Measurements from ENCODE around the gene ADGRG2.

The ADGRG2 gene

DNA sequence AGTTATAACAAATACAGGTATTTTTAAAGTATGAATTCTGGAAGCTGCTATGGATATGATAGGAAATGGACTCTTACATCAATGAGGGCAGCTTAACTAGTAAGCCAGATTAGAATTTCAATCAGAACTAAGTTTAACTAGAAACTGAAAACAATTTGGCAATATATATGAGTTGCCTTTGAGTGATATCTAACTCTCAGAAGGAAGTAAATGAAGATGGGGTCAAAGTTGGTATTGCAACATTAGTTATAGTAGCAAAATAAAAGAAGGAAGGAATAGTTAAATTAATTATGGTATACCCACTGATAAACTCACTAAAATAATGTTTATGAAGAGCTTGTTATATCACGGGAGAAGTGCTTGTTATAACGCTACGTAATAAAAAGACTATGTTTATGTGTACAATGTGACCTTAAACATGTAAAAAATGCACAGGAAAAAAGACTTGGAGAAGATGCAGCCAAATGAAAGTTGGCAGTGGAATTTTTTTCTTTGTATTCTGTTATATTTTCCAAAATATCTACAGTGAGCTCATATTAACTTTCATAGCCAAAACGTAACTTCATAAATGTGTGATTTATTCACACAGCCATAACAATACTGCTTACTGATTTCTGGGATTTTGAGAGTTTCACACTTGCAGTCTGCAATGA lies 172.9 kb downstream of the ADGRG2 start:
- no peak overlapping the region for H3K4me2 ChIP-seq (ENCODE audit: low read length)
- no peak for DNase-seq
- H4K8ac ChIP-seq (ENCODE audit: low read depth, low read length): no peak overlapping the region
- H3K36me3 ChIP-seq (ENCODE audit: control insufficient read depth, insufficient read depth, low read length): no peaks in the 10 kb centered on the region
- no peak overlapping the region for H3K56ac ChIP-seq (ENCODE audit: low read length)
- H3K79me2 ChIP-seq (ENCODE audit: control insufficient read depth, insufficient read depth, low read length): no peaks in the 10 kb centered on the region
- H3K4me3 ChIP-seq (ENCODE audit: low read length): no peak overlapping the region
- no peak overlapping the region for H3K4ac ChIP-seq (ENCODE audit: low read depth, low read length)
- H2AK5ac ChIP-seq (ENCODE audit: low read length): no peak overlapping the region
- H2BK15ac ChIP-seq (replicated peaks; ENCODE audit: low read depth): no peak overlapping the region
- H2BK5ac ChIP-seq (ENCODE audit: low read length): no peak overlapping the region
- H3K27ac ChIP-seq (ENCODE audit: low read depth, low read length): no peak overlapping the region
- no peak overlapping the region for H3K18ac ChIP-seq (ENCODE audit: low read length)
- no peaks in the 10 kb centered on the region for H3K4me1 ChIP-seq (ENCODE audit: control insufficient read depth, low read depth, low read length)
- H3K79me1 ChIP-seq (ENCODE audit: low read length): no peaks in the 10 kb centered on the region
- no peak overlapping the region for H3K9ac ChIP-seq (ENCODE audit: low read length)
- H4K5ac ChIP-seq (ENCODE audit: low read length): no peak overlapping the region
- no peak overlapping the region for H2BK120ac ChIP-seq (ENCODE audit: low read depth, low read length)
- H3K23ac ChIP-seq (ENCODE audit: low read length): no peak overlapping the region
- no peaks in the 10 kb centered on the region for H3K27me3 ChIP-seq (ENCODE audit: insufficient read depth, low read length, poor library complexity)
- WGBS (ENCODE audit: extremely low coverage, insufficient coverage, low lambda C conversion rate): no CpG with 5 or more reads among the region's 4 CpGs

DNA sequence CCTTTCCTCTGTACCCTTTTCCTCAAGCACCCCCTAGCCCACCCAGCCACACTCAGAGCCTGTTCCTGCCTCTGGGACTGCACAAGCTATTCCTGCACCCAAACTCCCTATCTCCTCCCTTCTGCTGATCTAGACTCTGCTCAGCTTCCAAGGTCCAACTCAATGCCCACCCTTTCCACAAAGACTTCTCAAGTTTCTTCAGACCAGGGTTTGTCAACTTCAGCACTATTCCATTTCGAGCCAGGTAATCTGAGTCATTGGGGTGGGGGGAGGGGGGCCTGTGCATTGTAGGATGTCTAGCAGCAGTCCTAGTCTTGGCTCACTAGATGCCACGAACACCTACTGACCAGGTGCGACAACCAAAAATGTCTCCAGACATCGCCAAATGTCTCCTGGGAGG lies 175.7 kb downstream of the ADGRG2 start:
- H2AK5ac ChIP-seq (ENCODE audit: low read length): no peak overlapping the region
- H3K36me3 ChIP-seq (ENCODE audit: control insufficient read depth, insufficient read depth, low read length): no peaks in the 10 kb centered on the region
- H3K79me1 ChIP-seq (ENCODE audit: low read length): no peaks in the 10 kb centered on the region
- H3K4me1 ChIP-seq (ENCODE audit: control insufficient read depth, low read depth, low read length): no peaks in the 10 kb centered on the region
- no peak overlapping the region for H3K56ac ChIP-seq (ENCODE audit: low read length)
- H3K27me3 ChIP-seq (ENCODE audit: insufficient read depth, low read length, poor library complexity): no peaks in the 10 kb centered on the region
- H3K18ac ChIP-seq (ENCODE audit: low read length): no peak overlapping the region
- no peak overlapping the region for H3K4me3 ChIP-seq (ENCODE audit: low read length)
- no peak overlapping the region for H2BK120ac ChIP-seq (ENCODE audit: low read depth, low read length)
- WGBS (ENCODE audit: extremely low coverage, insufficient coverage, low lambda C conversion rate): no CpG with 5 or more reads among the region's 4 CpGs
- no peak for DNase-seq
- H2BK5ac ChIP-seq (ENCODE audit: low read length): no peak overlapping the region
- H3K79me2 ChIP-seq (ENCODE audit: control insufficient read depth, insufficient read depth, low read length): no peaks in the 10 kb centered on the region
- H3K9ac ChIP-seq (ENCODE audit: low read length): no peak overlapping the region
- H3K23ac ChIP-seq (ENCODE audit: low read length): no peak overlapping the region
- H4K8ac ChIP-seq (ENCODE audit: low read depth, low read length): no peak overlapping the region
- H3K27ac ChIP-seq (ENCODE audit: low read depth, low read length): no peak overlapping the region
- H3K4me2 ChIP-seq (ENCODE audit: low read length): no peak overlapping the region
- no peak overlapping the region for H4K5ac ChIP-seq (ENCODE audit: low read length)
- H2BK15ac ChIP-seq (replicated peaks; ENCODE audit: low read depth): no peak overlapping the region
- no peak overlapping the region for H3K4ac ChIP-seq (ENCODE audit: low read depth, low read length)

DNA sequence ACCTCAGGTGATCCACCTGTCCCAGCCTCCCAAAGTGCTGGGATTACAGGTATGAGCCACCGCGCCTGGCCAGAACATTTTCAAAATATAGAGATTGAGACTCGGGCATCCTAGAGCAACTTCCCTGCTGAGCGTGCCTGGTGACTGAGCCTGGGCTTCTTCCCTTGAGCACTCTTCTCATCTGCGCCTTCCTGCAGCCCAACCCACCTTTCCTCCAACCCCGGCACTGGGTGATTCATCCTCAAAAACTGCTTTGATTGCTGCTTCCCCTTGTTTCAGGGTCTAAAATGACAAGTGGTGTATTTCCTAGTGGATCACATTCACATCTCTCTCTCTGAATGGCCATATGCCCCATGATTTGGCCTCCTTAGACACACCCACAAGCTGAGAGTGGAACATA lies 176.1 kb downstream of the ADGRG2 start:
- peak; percentile 15 for DNase-seq
- Histone ChIP-seq H3K4me1 (ENCODE audit: control insufficient read depth, low read depth, low read length) (no peaks in the 10 kb centered on the region), H3K79me2 (ENCODE audit: control insufficient read depth, insufficient read depth, low read length) (no peaks in the 10 kb centered on the region), H3K56ac (ENCODE audit: low read length) (no peak overlapping the region), H3K4ac (ENCODE audit: low read depth, low read length) (no peak overlapping the region), H3K79me1 (ENCODE audit: low read length) (no peaks in the 10 kb centered on the region), H4K8ac (ENCODE audit: low read depth, low read length) (no peak overlapping the region), H3K27me3 (ENCODE audit: insufficient read depth, low read length, poor library complexity) (no peaks in the 10 kb centered on the region), H2BK15ac (replicated peaks; ENCODE audit: low read depth) (no peak overlapping the region), H3K36me3 (ENCODE audit: control insufficient read depth, insufficient read depth, low read length) (no peaks in the 10 kb centered on the region), H2AK5ac (ENCODE audit: low read length) (no peak overlapping the region), H4K5ac (ENCODE audit: low read length) (no peak overlapping the region), H3K18ac (ENCODE audit: low read length) (no peak overlapping the region), H3K27ac (ENCODE audit: low read depth, low read length) (no peak overlapping the region), H2BK120ac (ENCODE audit: low read depth, low read length) (no peak overlapping the region), H3K9ac (ENCODE audit: low read length) (no peak overlapping the region), H3K23ac (ENCODE audit: low read length) (no peak overlapping the region), H3K4me3 (ENCODE audit: low read length) (no peak overlapping the region), H3K4me2 (ENCODE audit: low read length) (no peak overlapping the region), H2BK5ac (ENCODE audit: low read length) (no peak overlapping the region)
- no CpG with 5 or more reads among the region's 6 CpGs for WGBS (ENCODE audit: extremely low coverage, insufficient coverage, low lambda C conversion rate)

DNA sequence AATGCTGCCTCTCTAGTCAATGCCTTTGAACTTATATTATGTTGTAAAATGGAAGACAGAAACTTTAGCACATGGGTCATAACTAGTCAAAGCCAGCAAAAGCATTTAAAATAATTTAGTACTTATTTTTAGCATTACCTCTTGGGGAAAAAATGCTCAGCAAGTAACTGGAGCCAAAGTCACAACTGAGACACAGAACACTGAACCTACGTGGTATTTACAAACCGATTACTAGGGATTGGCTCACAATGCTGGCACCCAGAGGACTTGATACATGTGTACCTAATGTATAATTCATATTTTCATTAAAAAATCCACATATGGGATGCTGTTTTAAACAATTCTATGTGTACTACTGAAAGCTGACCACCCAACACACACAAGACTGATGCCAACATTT lies 176.8 kb downstream of the ADGRG2 start:
- no CpG with 5 or more reads among the region's 2 CpGs for WGBS (ENCODE audit: extremely low coverage, insufficient coverage, low lambda C conversion rate)
- H3K4me2 ChIP-seq (ENCODE audit: low read length): no peak overlapping the region
- H3K27ac ChIP-seq (ENCODE audit: low read depth, low read length): no peak overlapping the region
- no peak overlapping the region for H2BK120ac ChIP-seq (ENCODE audit: low read depth, low read length)
- no peak overlapping the region for H2BK5ac ChIP-seq (ENCODE audit: low read length)
- no peak overlapping the region for H4K8ac ChIP-seq (ENCODE audit: low read depth, low read length)
- no peak overlapping the region for H3K9ac ChIP-seq (ENCODE audit: low read length)
- no peaks in the 10 kb centered on the region for H3K79me1 ChIP-seq (ENCODE audit: low read length)
- H2BK15ac ChIP-seq (replicated peaks; ENCODE audit: low read depth): no peak overlapping the region
- no peak overlapping the region for H2AK5ac ChIP-seq (ENCODE audit: low read length)
- no peaks in the 10 kb centered on the region for H3K27me3 ChIP-seq (ENCODE audit: insufficient read depth, low read length, poor library complexity)
- no peak overlapping the region for H3K56ac ChIP-seq (ENCODE audit: low read length)
- no peak overlapping the region for H3K23ac ChIP-seq (ENCODE audit: low read length)
- no peak for DNase-seq
- H3K18ac ChIP-seq (ENCODE audit: low read length): no peak overlapping the region
- H3K4me3 ChIP-seq (ENCODE audit: low read length): no peak overlapping the region
- H3K4me1 ChIP-seq (ENCODE audit: control insufficient read depth, low read depth, low read length): no peaks in the 10 kb centered on the region
- H3K79me2 ChIP-seq (ENCODE audit: control insufficient read depth, insufficient read depth, low read length): no peaks in the 10 kb centered on the region
- H4K5ac ChIP-seq (ENCODE audit: low read length): no peak overlapping the region
- H3K4ac ChIP-seq (ENCODE audit: low read depth, low read length): no peak overlapping the region
- no peaks in the 10 kb centered on the region for H3K36me3 ChIP-seq (ENCODE audit: control insufficient read depth, insufficient read depth, low read length)

DNA sequence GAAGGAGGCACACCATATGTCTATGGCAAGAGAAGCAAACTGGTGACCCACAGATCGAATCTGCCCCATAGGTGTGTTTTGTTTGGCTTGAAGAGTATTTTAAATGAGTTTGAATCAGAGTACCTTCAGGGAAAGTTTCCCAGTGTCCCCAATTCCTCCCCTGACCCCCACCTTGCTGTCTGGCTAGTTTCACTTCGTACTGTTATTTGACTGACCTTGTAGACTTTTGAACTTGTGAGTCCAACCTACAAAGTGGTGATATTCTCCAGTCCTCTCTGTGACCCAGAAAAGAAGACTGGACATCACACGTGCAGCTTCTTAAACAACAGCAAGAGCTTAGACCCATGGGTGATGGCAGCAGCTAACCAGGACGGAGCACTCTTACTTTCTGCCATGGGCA lies 177.8 kb downstream of the ADGRG2 start:
- Histone ChIP-seq H2BK5ac (ENCODE audit: low read length) (no peak overlapping the region), H2AK5ac (ENCODE audit: low read length) (no peak overlapping the region), H3K79me1 (ENCODE audit: low read length) (no peaks in the 10 kb centered on the region), H3K27ac (ENCODE audit: low read depth, low read length) (no peak overlapping the region), H3K27me3 (ENCODE audit: insufficient read depth, low read length, poor library complexity) (no peaks in the 10 kb centered on the region), H2BK15ac (replicated peaks; ENCODE audit: low read depth) (no peak overlapping the region), H3K18ac (ENCODE audit: low read length) (no peak overlapping the region), H3K23ac (ENCODE audit: low read length) (no peak overlapping the region), H3K36me3 (ENCODE audit: control insufficient read depth, insufficient read depth, low read length) (no peaks in the 10 kb centered on the region), H3K4me2 (ENCODE audit: low read length) (no peak overlapping the region), H3K4me1 (ENCODE audit: control insufficient read depth, low read depth, low read length) (no peaks in the 10 kb centered on the region), H4K8ac (ENCODE audit: low read depth, low read length) (no peak overlapping the region), H3K56ac (ENCODE audit: low read length) (no peak overlapping the region), H2BK120ac (ENCODE audit: low read depth, low read length) (no peak overlapping the region), H4K5ac (ENCODE audit: low read length) (no peak overlapping the region), H3K9ac (ENCODE audit: low read length) (no peak overlapping the region), H3K4ac (ENCODE audit: low read depth, low read length) (no peak overlapping the region), H3K79me2 (ENCODE audit: control insufficient read depth, insufficient read depth, low read length) (no peaks in the 10 kb centered on the region), H3K4me3 (ENCODE audit: low read length) (no peak overlapping the region)
- WGBS (ENCODE audit: extremely low coverage, insufficient coverage, low lambda C conversion rate): no CpG with 5 or more reads among the region's 4 CpGs
- DNase-seq: no peak

DNA sequence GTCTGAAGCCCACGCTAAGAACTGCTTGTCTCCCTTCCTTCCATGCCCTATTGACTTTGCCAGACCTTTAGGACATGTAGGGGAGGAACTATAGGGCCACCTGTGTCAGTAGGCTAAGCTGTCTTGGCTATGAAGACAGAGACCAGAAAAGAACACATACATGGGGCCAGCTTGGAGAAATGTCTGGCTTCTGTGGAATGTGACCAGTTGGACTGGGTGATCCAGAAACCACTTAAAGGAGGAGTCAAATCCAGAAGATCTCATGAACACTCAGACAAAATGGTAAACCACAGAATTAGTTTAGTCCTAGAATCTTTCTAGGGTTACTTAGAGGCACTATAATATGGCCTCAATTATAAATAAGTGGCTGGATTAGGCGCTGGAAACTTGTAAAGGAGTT lies 180.4 kb downstream of the ADGRG2 start:
- Histone ChIP-seq H3K23ac (ENCODE audit: low read length) (no peak overlapping the region), H3K4me1 (ENCODE audit: control insufficient read depth, low read depth, low read length) (no peaks in the 10 kb centered on the region), H3K4ac (ENCODE audit: low read depth, low read length) (no peak overlapping the region), H3K27ac (ENCODE audit: low read depth, low read length) (no peak overlapping the region), H3K36me3 (ENCODE audit: control insufficient read depth, insufficient read depth, low read length) (no peaks in the 10 kb centered on the region), H3K27me3 (ENCODE audit: insufficient read depth, low read length, poor library complexity) (no peaks in the 10 kb centered on the region), H2BK5ac (ENCODE audit: low read length) (no peak overlapping the region), H3K56ac (ENCODE audit: low read length) (no peak overlapping the region), H3K9ac (ENCODE audit: low read length) (no peak overlapping the region), H3K4me3 (ENCODE audit: low read length) (no peak overlapping the region), H4K5ac (ENCODE audit: low read length) (no peak overlapping the region), H2BK15ac (replicated peaks; ENCODE audit: low read depth) (no peak overlapping the region), H3K18ac (ENCODE audit: low read length) (no peak overlapping the region), H3K79me2 (ENCODE audit: control insufficient read depth, insufficient read depth, low read length) (no peaks in the 10 kb centered on the region), H2BK120ac (ENCODE audit: low read depth, low read length) (no peak overlapping the region), H3K79me1 (ENCODE audit: low read length) (no peaks in the 10 kb centered on the region), H3K4me2 (ENCODE audit: low read length) (no peak overlapping the region), H2AK5ac (ENCODE audit: low read length) (no peak overlapping the region), H4K8ac (ENCODE audit: low read depth, low read length) (no peak overlapping the region)
- DNase-seq: no peak
- no CpG with 5 or more reads among the region's 2 CpGs for WGBS (ENCODE audit: extremely low coverage, insufficient coverage, low lambda C conversion rate)
